Measurements from ENCODE around the gene NEK1.

GRCh38 chr4:169566021-169566818 is 46.2 kb downstream of the NEK1 start:
- TF ChIP-seq EZH2 (IDR thresholded peaks at IDR 0.05; ENCODE audit: insufficient read depth, poor library complexity, severe bottlenecking) (no peak), EZH2phosphoT487 (IDR thresholded peaks at IDR 0.05; ENCODE audit: insufficient read depth, low read depth) (no peak)
